Stimulated activated CD8-positive, alpha-beta memory T cell treated with anti-CD3 and anti-CD28 coated beads, Interleukin-7, amount 100 ng/mL, for 24 hours (primary cell): ENCODE measurements around the gene PLEKHS1.
"Not testable (repeated sequence)": the region's sequence is repeated elsewhere in the genome, so short reads cannot be mapped to it uniquely, and the experiment has no call there.

Source experiments
- DNase-seq: peaks from one replicate; pipeline ENCODE4 v3.0.0-alpha.2; 2020; ENCODE audit warnings: low read depth

The PLEKHS1 gene

DNA sequence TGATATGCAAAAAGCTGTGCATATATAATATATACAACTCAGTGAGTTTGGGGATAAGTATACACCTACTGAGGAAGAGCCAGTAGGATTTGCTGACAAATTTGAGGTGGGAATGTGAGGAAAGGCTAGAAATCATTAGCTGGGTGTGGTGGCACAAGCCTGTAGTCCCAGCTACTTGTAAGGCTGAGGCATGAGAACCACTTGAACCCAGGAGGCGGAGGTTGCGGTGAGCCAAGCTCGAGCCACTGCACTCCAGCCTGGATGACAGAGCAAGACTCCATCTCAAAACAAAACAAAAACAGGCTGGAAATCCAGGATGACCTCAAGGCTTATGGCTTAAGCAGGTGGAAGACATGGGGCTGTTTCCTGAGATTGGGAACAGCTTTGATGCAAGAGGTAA, 10.6 kb upstream of the PLEKHS1 start:
- no peak for DNase-seq

DNA sequence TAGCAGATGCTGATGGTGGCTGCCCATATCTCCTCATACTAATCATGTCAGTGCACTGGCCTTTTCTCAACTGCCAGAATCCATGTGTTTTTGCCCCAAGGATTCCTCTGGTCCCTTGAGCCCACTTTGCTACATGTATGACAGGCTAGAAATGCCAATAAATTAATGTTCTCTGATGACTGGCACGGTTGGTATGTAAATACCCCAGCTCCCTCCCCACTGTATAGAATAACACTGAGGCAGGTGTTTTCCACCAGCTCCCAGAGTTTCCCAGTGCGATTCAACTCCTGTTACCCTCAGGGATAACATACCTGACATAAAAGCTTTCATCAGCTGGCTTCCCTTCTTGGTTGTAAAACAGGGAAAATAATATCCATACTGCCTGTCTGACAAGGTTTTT, 9.0 kb upstream of the PLEKHS1 start:
- DNase-seq = no peak

DNA sequence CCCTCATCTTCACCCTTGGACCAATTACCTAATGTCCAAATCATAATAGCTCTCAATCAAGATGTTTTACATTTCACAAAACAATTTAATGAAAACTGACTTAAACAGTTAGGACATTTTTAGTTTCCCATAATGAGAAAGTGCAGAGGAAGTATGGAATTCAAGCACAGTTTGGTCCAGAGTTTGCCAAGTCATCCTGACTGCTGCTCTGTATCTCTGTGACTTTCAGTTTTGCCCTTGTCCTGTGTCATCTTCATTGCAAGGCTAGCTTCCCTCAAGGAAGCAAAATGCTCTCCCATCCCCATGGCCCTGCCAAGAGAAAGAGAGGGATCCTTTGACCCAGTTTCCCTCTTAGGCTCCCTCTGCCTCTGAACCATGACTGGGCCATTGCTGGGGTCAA, 7.9 kb upstream of the PLEKHS1 start:
- no peak for DNase-seq

DNA sequence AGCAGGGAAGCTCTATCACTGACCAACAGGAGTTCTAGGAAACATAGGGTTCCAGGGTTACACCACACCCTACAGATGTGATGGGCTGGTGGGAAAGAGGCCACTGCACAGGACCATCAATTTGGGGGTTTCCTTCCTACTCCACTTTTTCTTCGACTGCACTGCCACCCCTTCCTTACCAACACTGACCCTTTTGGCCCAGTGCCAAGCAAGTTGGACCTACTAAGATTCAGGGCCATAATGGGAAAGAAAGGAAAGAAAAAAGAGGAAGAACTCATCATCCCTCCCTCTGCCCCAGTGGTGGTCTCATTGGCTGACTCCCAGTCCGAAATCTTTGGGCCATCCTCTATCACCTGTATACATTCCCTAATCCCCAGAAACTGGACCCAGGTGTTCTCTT, 6.1 kb upstream of the PLEKHS1 start:
- DNase-seq = no peak

DNA sequence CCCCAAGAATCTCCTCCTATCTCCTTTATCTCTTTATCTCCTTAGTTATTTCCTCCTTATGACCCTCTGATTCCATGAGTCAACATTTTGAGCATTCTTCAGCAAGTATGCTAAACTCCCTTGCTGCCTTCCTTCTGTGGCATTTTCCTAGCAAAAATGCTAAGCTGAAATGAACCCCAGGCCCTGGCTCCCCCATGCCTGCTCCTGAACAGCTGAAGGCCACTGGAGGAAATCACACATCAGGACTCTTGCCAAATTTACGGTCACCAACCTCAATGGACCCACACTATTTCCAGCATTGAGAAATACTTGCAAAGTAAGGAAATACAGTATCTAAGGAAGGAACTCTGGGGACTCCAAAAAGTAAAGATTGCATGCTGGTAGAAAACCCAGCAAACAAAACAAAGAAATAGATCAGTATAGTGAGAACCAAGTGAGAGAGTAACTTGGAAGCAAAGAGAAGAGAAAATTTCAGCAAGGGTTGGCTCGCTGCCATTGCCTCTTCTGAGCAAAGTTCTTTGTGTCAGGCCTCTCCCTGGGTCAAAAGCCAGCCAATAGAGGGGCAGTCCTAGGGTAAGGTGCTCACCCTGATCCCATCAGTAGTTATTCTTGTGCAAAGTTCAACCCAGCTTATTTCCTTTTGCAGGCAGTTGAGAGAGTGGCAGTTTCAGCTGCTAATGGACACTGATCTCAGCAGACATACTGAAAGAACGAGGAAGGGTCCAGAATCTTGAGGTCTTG, 5.1 kb upstream of the PLEKHS1 start:
- DNase-seq = no peak

DNA sequence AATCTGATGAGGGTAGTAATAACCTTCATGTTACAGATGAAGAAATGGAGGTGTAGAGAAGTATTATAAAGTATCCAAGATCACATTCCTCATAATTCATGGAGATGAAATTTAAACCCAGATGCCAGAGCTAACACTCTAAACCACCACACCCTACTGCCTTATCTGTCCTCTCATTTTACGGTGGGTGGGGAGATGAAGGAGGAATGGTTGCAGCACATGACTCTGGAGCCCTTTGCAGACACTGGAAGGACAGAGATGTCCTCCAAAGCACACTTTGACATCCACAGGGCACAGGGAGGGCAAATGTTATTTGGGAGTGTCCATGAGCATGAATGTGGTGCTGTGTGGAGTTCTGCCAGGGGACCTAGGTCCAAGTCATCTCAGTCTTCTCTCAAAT, 1.1 kb downstream of the PLEKHS1 start:
- no peak for DNase-seq

DNA sequence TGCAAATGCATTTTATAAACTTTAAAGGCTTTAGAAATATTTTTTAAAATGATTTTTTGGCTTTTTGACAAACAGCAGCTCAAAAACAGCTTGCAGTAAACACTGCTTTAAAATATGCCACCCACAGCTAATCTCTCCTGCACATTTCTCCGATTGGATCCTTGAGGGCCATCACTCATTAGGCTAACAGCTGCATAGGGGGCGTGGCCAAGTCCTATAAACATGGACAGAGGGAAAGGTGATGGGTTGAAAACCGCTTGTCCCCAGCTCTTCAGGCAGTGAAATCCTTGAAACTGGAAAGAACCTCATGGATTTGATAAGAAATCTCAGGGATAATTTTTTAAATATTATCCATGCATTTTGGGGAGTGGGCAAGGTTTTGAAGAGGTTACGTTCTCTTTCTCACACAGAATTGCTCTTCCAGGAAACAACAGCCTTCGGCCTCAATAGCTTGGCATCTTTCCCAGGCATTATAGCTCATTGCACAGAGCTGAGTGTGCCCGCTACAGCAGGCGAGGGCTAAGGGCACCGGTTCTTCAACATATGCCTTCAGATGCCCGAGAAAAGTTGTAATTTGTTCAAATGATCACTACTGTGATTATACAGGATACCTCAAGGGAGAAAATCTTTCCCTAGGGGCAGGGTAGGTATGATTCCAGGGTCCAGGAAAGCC, 1.7 kb downstream of the PLEKHS1 start:
- no peak for DNase-seq

DNA sequence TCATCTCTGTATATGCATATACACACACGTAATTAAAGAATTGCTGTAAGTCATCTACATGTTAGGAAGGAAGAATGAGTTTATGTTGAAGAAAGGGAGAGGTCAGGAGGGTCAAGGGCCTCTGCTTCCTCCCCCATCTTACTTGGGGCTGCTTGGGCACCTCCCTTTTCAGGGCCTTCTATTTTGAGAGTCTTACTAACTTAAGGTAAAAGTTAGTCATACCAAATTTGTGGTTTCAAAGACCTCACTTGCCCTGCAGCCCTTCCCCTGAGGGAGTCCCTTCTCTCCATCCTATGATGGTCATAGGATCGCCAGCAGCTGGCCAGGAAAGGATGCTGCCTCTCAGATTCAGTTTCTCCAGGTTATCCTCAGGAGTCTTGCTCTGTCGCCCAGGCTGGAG, 2.6 kb downstream of the PLEKHS1 start:
- no peak for DNase-seq

DNA sequence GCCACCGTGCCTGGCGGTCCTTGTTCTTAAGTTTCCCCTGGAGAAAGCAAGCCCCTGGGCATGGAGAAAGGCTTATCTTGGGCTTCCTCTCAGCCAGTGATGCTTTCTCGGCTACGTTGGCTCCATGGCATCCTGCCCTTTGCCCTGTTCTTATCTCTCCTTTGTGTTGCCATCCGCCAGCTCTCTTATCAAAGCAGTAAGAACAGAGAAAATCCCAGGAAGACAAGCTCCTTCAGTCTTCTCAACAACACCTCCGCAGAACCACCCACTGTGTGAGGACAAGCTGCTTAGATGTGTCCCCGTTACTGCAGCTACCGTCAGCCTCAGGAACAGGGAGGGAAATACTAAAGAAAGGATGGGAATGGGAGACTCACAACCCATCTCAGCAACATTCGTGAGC, 3.3 kb downstream of the PLEKHS1 start:
- DNase-seq = no peak

DNA sequence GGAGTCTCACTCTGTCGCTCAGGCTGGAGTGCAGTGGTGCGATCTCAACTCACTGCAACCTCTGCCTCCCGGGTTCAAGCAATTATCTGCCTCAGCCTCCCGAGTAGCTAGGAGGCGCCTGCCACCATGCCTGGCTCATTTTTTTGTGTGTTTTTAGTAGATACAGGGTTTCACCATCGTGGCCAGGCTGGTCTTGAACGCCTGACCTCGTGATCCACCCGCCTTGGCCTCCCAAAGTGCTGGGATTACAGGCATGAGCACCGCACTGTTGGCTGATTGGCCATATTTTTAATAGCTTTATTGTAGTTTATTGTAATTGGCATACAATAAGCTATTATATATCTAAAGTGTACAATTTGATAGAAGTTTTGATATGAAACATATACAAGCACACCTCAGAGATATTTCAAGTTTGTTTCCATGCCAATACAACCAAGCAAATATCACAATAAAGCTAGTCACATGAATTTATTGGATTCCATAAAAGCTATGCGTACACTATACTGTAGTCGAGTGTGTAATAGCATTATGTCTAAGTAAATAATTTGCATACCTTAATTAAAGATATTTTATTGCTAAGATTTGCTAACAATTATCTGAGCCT, 5.6 kb downstream of the PLEKHS1 start:
- DNase-seq = no peak

DNA sequence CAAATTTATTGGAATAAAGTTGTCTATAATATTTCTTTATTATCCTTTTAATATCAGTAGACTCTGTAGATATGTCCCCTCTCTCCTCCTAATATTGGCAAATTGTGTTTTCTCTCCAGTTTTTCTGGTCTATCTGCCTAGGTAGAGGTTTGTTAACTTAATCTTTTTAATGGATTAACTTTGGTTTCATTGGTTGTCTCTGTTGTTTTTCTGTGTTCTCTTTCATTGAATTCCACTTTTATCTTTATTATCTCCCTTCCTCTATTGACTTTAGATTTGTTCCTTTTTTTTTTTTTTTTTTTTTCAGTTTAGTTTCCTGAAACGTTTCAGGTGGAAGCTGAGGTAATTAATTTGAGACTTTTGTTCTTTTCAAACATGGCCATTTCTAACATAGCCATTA, 10.6 kb downstream of the PLEKHS1 start:
- no peak for DNase-seq

DNA sequence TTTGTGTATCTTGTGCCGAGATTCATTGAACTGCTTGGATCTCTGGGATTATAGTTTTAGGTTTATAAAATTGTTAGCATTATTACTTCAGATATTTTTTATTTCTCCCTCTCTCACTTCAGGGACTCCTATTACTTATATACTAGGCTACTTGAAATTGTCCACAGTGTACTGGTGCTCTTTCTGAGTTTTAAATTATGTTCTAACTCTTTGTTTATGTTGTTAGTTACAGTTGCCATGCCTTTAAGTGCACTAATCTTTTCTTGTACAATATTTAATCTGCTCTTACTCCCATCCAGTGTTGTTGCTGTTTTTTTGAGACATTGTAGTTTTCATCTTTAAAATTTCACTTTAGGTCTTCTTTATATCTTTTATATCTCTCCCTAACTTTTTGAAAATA, 13.1 kb downstream of the PLEKHS1 start:
- no peak for DNase-seq

DNA sequence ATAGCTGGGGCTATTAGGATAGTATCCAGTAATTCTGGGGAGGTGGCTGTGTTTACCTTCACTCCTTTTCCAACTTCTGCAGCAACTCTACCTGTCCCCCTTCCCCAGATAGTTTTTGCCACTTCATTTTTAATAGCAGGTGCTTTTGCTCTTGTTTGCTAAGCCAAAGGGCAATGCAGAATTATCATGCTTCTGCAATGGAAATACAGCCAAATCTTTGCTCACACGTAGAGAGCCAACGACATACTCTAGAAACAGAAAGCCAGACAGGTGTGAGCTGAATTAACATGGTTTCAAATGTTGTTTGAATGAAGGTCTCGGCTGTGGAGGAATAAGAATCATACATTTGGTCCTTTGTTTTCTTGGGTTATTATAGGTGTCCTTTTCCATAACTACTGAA, 14.4 kb downstream of the PLEKHS1 start:
- DNase-seq = no peak

DNA sequence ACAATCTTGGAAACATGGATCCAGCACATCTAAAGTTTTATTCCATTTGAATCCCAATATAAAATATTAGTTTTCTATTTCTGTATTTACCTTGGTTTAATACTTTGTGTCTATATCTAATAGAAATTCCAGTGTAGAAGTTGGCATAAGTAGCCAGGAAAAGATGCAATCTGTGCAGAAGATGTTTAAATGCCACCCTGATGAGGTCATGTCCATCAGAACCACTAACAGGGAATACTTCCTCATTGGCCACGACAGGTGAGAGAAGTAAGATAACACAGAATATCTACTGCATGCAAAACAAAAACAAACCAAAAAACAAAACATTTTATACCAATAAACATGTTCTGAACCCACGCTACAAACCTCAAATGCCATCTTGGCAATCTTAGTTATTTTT, 15.7 kb downstream of the PLEKHS1 start:
- DNase-seq = no peak

DNA sequence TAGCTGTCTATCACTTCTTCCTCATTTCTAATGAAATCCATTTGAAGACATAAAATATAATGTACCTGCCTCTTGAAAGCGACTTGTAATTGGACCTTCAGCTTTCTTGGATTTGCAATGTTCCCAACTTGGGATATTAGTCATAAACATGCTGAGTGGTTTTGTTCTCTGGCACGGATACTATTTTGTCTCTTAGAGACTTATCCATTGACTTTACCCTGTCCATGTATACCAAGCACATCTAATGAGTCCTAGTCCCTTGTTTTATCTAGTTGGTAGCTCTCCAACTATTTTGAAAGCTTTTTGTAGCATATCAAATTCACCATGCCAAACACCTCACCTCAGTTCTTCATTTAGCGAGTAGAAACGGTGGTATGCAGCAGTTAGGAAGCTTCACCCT, 18.9 kb downstream of the PLEKHS1 start:
- DNase-seq = no peak

DNA sequence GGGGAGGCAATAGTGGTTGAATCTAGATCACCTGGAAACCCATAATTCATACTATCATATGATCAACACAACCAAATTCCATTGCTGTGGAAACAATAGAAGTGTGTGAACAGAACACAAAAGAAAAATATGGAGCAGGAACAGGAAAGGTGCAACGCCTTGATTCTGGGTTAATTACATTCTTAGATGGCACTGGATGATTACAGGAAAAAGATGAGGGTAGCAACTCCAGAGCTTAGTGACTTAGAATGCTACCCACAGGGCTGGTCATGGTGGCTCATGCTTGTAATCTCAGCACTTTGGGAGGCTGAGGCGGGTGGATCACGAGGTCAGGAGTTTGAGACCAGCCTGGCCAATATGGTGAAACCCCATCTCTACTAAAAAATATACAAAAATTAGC, 19.6 kb downstream of the PLEKHS1 start:
- DNase-seq = not testable (repeated sequence)

DNA sequence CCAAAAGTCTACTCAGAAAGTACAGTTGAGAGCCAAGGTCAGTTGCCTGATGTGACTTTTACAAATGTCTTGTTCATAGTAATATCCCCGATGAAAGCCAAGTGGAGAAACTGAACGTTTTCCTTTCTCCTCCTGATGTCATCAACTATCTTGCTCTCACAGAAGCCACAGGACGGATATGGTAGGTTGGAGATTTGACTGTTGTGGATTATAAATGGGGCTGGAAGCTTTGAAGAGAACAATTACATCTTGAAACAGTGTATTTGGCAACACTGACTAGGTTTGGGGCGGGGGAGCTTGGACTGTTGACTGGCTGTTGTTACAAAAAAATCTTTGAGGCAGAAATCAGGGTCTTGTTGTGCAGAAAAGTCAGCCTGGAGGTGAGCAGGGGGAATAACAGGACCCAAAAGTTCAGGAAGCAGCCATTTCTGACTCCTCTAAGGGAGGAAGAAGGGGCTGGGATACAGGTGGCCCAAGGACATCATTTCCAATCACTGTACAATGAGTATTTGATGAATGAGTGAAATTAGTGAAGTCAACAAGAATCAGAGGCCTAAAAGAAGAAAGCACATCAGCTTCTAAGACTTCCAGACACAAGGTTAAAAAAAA, 24.3 kb downstream of the PLEKHS1 start:
- no peak for DNase-seq

DNA sequence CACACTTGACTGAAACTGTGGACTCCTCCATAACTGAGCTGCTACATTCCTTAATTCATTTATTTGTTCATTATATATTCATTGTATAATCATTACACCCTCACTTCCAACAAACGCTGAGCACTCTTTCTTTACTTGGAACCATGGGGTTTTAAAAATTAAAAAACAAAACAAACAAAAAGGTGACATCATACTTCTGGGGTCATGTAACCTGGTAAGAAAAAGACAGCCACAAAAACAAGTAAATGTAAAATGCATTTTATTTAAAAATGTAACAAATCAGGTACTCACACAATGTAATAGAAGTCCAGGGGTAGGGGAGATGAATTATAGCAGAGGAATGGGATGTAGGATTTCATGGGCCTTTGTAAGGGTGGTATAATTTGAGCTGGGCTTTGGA, 25.1 kb downstream of the PLEKHS1 start:
- no peak for DNase-seq

DNA sequence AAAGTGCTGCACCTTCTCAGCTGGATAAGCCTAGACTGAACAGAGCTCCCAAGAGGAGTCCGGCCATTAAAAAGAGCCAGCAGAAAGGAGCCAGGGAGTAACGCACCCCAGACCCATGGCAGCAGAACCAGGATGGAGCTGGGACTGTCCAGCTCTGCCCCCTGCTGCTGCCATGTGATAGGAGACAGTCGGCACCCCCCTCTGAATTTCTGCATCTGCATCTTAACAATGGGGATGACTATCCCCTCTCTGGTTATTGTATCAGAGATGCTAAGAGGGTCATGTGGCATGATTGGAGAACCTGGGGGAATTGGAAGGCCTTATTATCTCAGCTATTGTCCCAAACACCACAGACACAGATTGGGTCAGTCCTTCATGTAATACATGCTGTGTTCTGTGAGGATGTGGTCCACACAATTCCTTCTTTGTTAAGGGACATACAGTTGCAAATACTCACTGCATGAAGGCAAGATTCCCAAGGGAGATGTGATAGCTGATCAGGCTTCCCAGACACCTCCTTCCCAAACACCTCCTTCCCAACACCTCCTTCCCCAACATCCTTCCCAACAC, 29.3 kb downstream of the PLEKHS1 start:
- no peak for DNase-seq

DNA sequence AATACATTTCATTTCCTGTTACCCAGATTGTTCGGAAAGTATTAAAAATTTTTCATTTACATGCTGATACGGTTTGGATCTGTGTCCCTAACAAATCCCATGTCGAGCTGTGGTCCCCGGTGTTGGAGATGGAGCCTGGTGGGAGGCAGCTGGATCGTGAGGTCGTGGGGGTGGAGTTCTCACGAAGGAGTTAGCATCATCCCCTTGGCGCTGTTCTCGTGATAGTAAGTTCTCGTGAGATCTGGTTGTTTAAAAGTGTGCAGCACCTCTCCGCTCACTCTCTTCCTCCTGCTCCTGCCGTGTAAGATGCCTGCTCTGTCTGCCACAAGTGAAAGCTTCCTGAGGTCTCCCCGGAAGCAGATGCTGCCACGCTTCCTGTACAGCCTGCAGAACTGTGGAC, 30.9 kb downstream of the PLEKHS1 start:
- DNase-seq = no peak

DNA sequence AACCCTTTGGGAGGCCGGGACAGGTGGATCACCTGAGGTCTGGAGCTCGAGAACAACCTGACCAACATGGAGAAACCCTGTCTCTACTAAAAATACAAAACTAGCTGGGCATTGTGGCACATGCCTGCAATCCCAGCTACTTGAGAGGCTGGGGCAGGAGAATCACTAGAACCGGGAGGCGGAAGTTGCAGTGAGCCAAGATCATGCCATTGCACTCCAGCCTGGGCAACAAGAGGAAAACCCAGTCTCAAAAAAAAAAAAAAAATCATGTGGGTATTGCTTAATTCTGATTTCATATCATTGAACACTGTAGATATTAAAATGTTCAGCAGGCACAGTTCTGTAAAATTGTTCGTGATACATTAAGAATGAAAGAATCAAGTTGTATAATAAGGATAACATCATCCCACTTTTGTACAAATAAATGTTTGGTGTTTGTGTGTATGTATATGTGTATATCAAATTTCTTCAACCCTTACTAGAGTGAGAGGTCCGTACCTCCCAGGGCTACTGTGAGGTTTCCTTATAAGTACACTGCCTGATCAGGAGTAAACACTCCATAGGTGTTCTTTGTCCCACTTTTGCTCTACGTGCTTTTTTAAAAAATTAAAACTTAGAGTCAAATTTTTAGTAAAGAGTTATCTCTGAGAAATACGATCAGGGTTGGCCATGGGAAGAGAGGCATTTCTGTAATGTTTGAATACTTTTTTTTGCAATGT, 31.7 kb downstream of the PLEKHS1 start:
- no peak for DNase-seq

DNA sequence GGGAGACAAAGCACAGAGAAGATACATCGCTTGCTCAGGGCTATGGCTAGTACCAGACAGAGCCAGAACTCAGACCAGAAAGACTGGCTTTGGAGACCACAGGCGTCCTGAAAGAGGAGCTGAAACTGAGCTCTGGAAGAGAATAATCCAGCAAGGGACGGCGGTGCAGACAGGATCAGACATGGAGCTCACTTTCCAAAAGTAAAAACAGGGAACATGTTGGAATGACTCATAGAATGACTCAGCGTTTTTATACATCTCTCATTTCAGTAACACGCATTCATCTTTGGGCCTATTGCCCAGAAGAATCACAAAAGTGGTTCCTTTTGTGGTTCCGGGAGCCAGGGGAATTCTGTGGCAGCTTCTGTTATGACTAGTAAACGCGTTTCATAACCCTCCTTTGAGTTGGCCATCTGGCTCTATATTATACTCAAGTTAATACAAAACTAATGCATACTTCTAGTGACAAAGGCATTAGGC, 37.2 kb downstream of the PLEKHS1 start:
- DNase-seq = no peak
